HG03457 (cell line): Measurements from ENCODE around the gene EIF2B4.
"Not testable (repeated sequence)": the region's sequence is repeated elsewhere in the genome, so short reads cannot be mapped to it uniquely, and the experiment has no call there.

Source experiments
- ATAC-seq: cut with Tn5 transposase; IDR thresholded peaks from one replicate; pipeline ENCODE4 v1.9.1; 2021; ENCODE audit warnings: moderate number of reproducible peaks; ENCODE audit not compliant: unreplicated experiment

EIF2B4 gene

GRCh38 chr2:27378096-27378808, 8.1 kb upstream of the EIF2B4 start:
- no peak for ATAC-seq

- ATAC-seq, result no peak
Measured at GRCh38 chr2:27377618-27378095, 7.5 kb upstream of the EIF2B4 start.

- no peak for ATAC-seq
Measured at GRCh38 chr2:27376866-27377617, 6.9 kb upstream of the EIF2B4 start.

GRCh38 chr2:27376151-27376865, 6.2 kb upstream of the EIF2B4 start:
- ATAC-seq, result no peak

GRCh38 chr2:27375513-27376099, 5.5 kb upstream of the EIF2B4 start:
- ATAC-seq, result no peak

- ATAC-seq, result no peak
Measured at GRCh38 chr2:27373567-27373966, 3.4 kb upstream of the EIF2B4 start.

GRCh38 chr2:27372937-27373336, 2.8 kb upstream of the EIF2B4 start:
- ATAC-seq, result no peak

- ATAC-seq, result no peak
Measured at GRCh38 chr2:27370816-27371620, 880 bp upstream of the EIF2B4 start.

GRCh38 chr2:27369471-27370025, 590 bp downstream of the EIF2B4 start:
- ATAC-seq, result peak; percentile 2

GRCh38 chr2:27363933-27364332, 6.2 kb downstream of the EIF2B4 start:
- ATAC-seq, result no peak

GRCh38 chr2:27362678-27363420, 7.3 kb downstream of the EIF2B4 start:
- ATAC-seq, result no peak

- peak; percentile 68 for ATAC-seq
Measured at GRCh38 chr2:27356382-27357181, 13.6 kb downstream of the EIF2B4 start, which contains the start of gene GTF3C2. GTF3C2 (minus strand) TSS chr2:27356764; CDS start chr2:27343554, 13,210 bp downstream.

GRCh38 chr2:27356056-27356381, 14.1 kb downstream of the EIF2B4 start:
- peak; percentile 31 for ATAC-seq

- no peak for ATAC-seq
Measured at GRCh38 chr2:27354597-27354927, 15.6 kb downstream of the EIF2B4 start.

- ATAC-seq, result no peak
Measured at GRCh38 chr2:27353762-27354596, 16.2 kb downstream of the EIF2B4 start.

- ATAC-seq, result not testable (repeated sequence)
Measured at GRCh38 chr2:27353386-27353761, 16.8 kb downstream of the EIF2B4 start.

- no peak for ATAC-seq
Measured at GRCh38 chr2:27351802-27352598, 18.1 kb downstream of the EIF2B4 start.
